Erythroblast (primary cell): ENCODE measurements around the gene ATRNL1.

Experiments used
- GATA1 ChIP-seq: IDR thresholded peaks from 2 replicates; pipeline ENCODE4 v1.6.1; 2011; ENCODE audit warnings: low read depth, mild to moderate bottlenecking, control low read depth, low read length, moderate library complexity
- POLR2A ChIP-seq: IDR thresholded peaks from 2 replicates; pipeline ENCODE4 v1.6.1; 2011; ENCODE audit warnings: mild to moderate bottlenecking, low read length

- no peak for TF ChIP-seq POLR2A
- no peak for TF ChIP-seq GATA1
Measured at GRCh38 chr10:115861455-115861854, 768.3 kb downstream of the ATRNL1 start.
